ENCODE measurements around the gene TMEM258.

The TMEM258 gene

DNA sequence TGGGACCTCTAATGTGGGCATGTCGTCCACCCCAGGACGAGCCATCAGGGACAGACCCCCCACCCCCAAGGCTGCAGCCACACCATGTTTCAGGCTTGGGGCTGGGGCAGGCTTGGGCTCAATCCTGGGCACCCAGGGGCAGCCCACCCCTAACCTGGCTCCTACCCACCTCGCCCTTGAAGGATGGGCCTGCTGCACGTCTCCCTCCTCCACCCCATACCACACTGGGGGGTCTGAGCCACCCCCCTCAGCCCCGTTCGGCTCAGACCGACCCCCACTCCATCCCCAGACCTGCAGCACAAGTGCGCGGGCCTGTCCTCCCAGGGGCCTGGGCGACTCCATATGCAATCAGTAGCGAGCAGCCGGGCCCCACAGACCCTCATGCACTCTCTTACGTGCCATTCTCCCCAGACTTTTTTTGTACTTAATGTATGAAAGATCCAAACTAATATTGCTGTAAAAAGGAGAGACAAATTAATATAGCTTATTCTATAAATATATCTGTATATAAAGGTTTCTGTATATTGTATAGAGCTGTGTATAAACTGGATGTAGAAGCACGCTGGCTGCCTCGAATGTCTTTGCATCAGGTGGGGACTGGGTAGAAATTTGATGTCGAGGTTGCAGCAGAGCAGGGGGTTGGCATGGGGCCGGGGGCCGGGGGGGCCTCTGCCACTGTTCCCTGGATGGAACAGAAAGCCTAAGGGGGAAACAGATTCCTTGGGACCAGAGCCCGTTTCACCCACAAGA, 45.8 kb downstream of the TMEM258 start:
- H3K27me3 ChIP-seq (replicated peaks), result no peaks in the 10 kb centered on the region
- in situ Hi-C loops (cut with HindIII; ENCODE audit: low pct_ligation_motif_present, low sequenced_read_pairs), result no loop called here
- H3K4me3 ChIP-seq (ENCODE audit: low read depth, low read length), result no peak overlapping the region
- H3K36me3 ChIP-seq (replicated peaks), result peaks cover 5% of the 10 kb centered on the region
- TF ChIP-seq CTCF (IDR thresholded peaks at IDR 0.05; ENCODE audit: low read depth, low read length, missing control alignments), result no peak
- no peak for DNase-seq
- no peak overlapping the region for H3K27ac ChIP-seq

DNA sequence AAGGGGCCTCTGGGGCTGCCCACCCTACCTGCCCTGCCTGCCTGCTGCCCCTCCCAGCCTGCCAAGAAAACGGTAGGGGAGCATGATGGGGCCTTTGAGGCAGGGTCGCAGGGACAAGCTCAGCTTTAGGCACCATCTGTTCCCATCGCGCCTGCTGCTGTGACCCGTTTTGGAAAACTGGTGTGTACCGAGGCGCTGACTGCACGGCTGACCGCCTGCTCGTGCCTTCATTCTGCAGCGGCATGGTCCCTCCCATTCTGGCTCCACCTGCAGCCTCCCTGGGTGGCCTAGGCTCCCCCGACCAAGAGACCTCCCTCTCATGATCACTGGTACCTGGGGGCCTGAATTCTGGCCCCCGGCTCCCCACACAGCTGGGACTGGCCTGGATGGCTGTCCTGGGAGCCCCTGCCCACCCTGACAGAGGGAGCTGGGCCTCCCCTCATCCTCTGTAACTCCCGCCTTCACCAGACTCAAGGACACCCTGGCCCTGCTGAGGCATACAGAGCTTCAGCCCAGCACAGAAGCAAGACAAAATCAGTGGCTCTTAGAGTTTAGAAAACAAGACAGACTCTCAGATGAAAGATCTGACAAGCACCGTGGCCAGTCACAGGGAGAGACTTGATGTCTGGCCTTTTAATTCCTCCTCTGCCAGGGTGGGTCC, 46.5 kb downstream of the TMEM258 start:
- H3K27ac ChIP-seq, result no peak overlapping the region
- DNase-seq, result no peak
- H3K4me3 ChIP-seq (ENCODE audit: low read depth, low read length), result no peak overlapping the region
- no peak for TF ChIP-seq CTCF (IDR thresholded peaks at IDR 0.05; ENCODE audit: low read depth, low read length, missing control alignments)
- peaks cover 5% of the 10 kb centered on the region for H3K36me3 ChIP-seq (replicated peaks)
- in situ Hi-C loops (cut with HindIII; ENCODE audit: low pct_ligation_motif_present, low sequenced_read_pairs), result no loop called here
- H3K27me3 ChIP-seq (replicated peaks), result no peaks in the 10 kb centered on the region

GRCh38 chr11:61744609-61745156, 47.7 kb downstream of the TMEM258 start:
- Histone ChIP-seq H3K27me3 (replicated peaks) (no peaks in the 10 kb centered on the region), H3K36me3 (replicated peaks) (peaks cover 5% of the 10 kb centered on the region), H3K27ac (no peak overlapping the region), H3K4me3 (ENCODE audit: low read depth, low read length) (no peak overlapping the region)
- no peak for DNase-seq
- in situ Hi-C loops (cut with HindIII; ENCODE audit: low pct_ligation_motif_present, low sequenced_read_pairs), result no loop called here
- TF ChIP-seq CTCF (IDR thresholded peaks at IDR 0.05; ENCODE audit: low read depth, low read length, missing control alignments), result no peak

DNA sequence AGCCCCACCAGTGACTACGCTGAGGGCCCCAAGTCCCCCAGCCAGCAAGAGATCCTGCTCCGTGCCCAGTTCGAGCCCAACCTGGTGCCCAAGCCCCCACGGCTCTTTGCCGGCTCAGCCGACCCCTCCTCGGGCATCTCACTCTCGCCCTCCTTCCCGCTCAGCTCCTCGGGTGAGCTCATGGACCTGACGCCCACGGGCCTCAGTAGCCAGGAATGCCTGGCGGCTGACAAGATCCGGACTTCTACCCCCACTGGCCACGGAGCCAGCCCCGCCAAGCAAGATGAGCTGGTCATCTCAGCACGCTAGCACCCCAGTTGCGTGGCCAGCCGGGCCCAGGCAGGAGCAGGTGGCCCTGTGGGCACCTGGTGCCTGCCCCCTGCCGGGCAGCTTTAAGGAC, 48.2 kb downstream of the TMEM258 start:
- Histone ChIP-seq H3K27me3 (replicated peaks) (no peaks in the 10 kb centered on the region), H3K27ac (no peak overlapping the region), H3K36me3 (replicated peaks) (peaks cover 5% of the 10 kb centered on the region), H3K4me3 (ENCODE audit: low read depth, low read length) (no peak overlapping the region)
- TF ChIP-seq CTCF (IDR thresholded peaks at IDR 0.05; ENCODE audit: low read depth, low read length, missing control alignments), result no peak
- no peak for DNase-seq
- in situ Hi-C loops (cut with HindIII; ENCODE audit: low pct_ligation_motif_present, low sequenced_read_pairs), result no loop called here

- Histone ChIP-seq H3K36me3 (replicated peaks) (peaks cover 5% of the 10 kb centered on the region), H3K27ac (no peak overlapping the region), H3K27me3 (replicated peaks) (no peaks in the 10 kb centered on the region), H3K4me3 (ENCODE audit: low read depth, low read length) (no peak overlapping the region)
- in situ Hi-C loops (cut with HindIII; ENCODE audit: low pct_ligation_motif_present, low sequenced_read_pairs), result no loop called here
- no peak for DNase-seq
- no peak for TF ChIP-seq CTCF (IDR thresholded peaks at IDR 0.05; ENCODE audit: low read depth, low read length, missing control alignments)
Measured at GRCh38 chr11:61743486-61744095, 48.8 kb downstream of the TMEM258 start.

All from brain microvascular endothelial cell (primary cell).